Measurements from ENCODE around the gene BMERB1. TPM values are rescaled to one million over a fixed set of nuclear protein-coding genes. Genes with fewer than 3 reads are reported as not detected.

The BMERB1 gene
- total RNA-seq, 1 donor from 2014 or later: 65.9 TPM

DNA sequence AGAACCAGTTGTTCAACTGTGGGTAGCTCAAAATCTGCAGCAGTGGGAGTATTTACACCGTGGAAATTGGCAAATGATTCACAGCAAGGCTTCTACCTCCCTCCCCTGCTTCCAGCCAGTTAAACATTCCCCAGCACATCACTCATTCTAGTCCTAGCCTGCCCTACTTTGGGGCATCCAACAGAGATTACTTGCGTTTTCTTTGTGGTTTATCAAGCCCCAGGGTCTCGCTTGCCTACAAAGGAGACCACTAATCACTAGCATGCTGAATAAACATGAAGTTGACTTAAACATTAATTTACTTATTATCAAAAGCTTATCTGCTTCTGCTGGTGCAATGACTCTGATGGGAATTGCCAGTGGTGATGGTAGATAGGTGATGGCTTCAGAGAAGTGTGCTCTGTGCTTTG, 114.1 kb downstream of the BMERB1 start:
- H3K4me3 Mint-ChIP-seq (ENCODE audit: unreplicated experiment): no peak overlapping the region
- TF ChIP-seq, protein P1, sequence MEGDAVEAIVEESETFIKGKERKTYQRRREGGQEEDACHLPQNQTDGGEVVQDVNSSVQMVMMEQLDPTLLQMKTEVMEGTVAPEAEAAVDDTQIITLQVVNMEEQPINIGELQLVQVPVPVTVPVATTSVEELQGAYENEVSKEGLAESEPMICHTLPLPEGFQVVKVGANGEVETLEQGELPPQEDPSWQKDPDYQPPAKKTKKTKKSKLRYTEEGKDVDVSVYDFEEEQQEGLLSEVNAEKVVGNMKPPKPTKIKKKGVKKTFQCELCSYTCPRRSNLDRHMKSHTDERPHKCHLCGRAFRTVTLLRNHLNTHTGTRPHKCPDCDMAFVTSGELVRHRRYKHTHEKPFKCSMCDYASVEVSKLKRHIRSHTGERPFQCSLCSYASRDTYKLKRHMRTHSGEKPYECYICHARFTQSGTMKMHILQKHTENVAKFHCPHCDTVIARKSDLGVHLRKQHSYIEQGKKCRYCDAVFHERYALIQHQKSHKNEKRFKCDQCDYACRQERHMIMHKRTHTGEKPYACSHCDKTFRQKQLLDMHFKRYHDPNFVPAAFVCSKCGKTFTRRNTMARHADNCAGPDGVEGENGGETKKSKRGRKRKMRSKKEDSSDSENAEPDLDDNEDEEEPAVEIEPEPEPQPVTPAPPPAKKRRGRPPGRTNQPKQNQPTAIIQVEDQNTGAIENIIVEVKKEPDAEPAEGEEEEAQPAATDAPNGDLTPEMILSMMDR (IDR thresholded peaks at IDR 0.05; ENCODE audit: partially characterized antibody, unreplicated experiment): no peak
- H3K36me3 Mint-ChIP-seq (ENCODE audit: unreplicated experiment): no peaks in the 10 kb centered on the region
- peaks cover 7% of the 10 kb centered on the region for H3K27me3 Mint-ChIP-seq (ENCODE audit: unreplicated experiment)
- H3K27ac Mint-ChIP-seq (ENCODE audit: unreplicated experiment): no peak overlapping the region
- H3K4me1 Mint-ChIP-seq (ENCODE audit: low read depth, unreplicated experiment): no peaks in the 10 kb centered on the region
- DNase-seq: no peak
- peaks cover 4% of the 10 kb centered on the region for H3K9me3 Mint-ChIP-seq (ENCODE audit: unreplicated experiment)

- Mint-ChIP-seq H3K9me3 (ENCODE audit: unreplicated experiment) (peaks cover 5% of the 10 kb centered on the region), H3K4me3 (ENCODE audit: unreplicated experiment) (no peak overlapping the region), H3K4me1 (ENCODE audit: low read depth, unreplicated experiment) (no peaks in the 10 kb centered on the region), H3K27me3 (ENCODE audit: unreplicated experiment) (peaks cover 5% of the 10 kb centered on the region), H3K36me3 (ENCODE audit: unreplicated experiment) (no peaks in the 10 kb centered on the region), H3K27ac (ENCODE audit: unreplicated experiment) (no peak overlapping the region)
- TF ChIP-seq, protein P1 (IDR thresholded peaks at IDR 0.05; ENCODE audit: partially characterized antibody, unreplicated experiment): no peak
- no peak for DNase-seq
Measured at GRCh38 chr16:15552507-15552906, 118.1 kb downstream of the BMERB1 start.

- DNase-seq: no peak
- TF ChIP-seq, protein P1 (IDR thresholded peaks at IDR 0.05; ENCODE audit: partially characterized antibody, unreplicated experiment): no peak
- H3K36me3 Mint-ChIP-seq (ENCODE audit: unreplicated experiment): no peaks in the 10 kb centered on the region
- H3K4me3 Mint-ChIP-seq (ENCODE audit: unreplicated experiment): no peak overlapping the region
- H3K4me1 Mint-ChIP-seq (ENCODE audit: low read depth, unreplicated experiment): no peaks in the 10 kb centered on the region
- H3K9me3 Mint-ChIP-seq (ENCODE audit: unreplicated experiment): peaks cover 5% of the 10 kb centered on the region
- H3K27ac Mint-ChIP-seq (ENCODE audit: unreplicated experiment): no peak overlapping the region
- peaks cover 5% of the 10 kb centered on the region for H3K27me3 Mint-ChIP-seq (ENCODE audit: unreplicated experiment)
Measured at GRCh38 chr16:15553313-15554088, 119.1 kb downstream of the BMERB1 start.

DNA sequence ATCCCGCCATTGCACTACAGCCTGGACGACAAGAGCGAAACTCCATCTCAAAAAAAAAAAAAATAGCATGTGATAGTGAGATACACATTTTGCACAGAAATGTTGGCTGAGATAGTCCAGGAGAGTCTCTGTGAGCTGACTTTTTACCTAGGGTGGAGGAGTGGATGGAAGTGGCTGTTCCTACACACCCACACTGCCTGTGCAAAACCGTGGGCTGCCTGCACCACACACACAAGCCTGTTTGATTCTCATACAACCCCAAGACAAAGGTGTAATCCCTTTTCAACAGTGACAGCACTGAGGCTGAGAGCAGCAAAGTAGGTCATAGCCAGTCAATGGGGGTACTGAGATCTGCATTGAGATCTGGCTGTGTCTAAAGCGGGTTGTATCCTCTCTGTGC, 121.7 kb downstream of the BMERB1 start:
- TF ChIP-seq, protein P1 (IDR thresholded peaks at IDR 0.05; ENCODE audit: partially characterized antibody, unreplicated experiment): no peak
- no peak for DNase-seq
- H3K27me3 Mint-ChIP-seq (ENCODE audit: unreplicated experiment): peaks cover 1% of the 10 kb centered on the region
- H3K4me1 Mint-ChIP-seq (ENCODE audit: low read depth, unreplicated experiment): no peaks in the 10 kb centered on the region
- no peak overlapping the region for H3K4me3 Mint-ChIP-seq (ENCODE audit: unreplicated experiment)
- H3K9me3 Mint-ChIP-seq (ENCODE audit: unreplicated experiment): peaks cover 5% of the 10 kb centered on the region
- H3K27ac Mint-ChIP-seq (ENCODE audit: unreplicated experiment): no peak overlapping the region
- no peaks in the 10 kb centered on the region for H3K36me3 Mint-ChIP-seq (ENCODE audit: unreplicated experiment)

DNA sequence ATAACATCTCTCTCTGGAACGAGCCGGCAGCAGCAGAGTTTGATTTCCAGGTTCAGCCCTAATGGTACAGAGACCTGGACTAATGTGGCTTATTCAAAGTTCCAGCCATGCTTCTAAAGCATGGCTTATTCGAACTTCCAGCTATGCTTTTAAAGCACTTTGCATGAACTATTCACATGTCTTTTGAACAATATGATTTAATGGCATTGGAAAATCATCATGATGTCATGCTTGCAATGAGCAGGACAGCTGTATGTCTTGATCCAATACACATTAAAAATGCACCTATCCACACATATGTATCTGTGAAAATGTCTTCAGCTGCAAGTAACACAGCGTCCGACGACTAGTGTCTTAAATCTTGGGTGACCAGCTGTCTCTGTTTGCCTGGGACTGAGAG, 122.9 kb downstream of the BMERB1 start:
- Mint-ChIP-seq H3K4me3 (ENCODE audit: unreplicated experiment) (no peak overlapping the region), H3K27me3 (ENCODE audit: unreplicated experiment) (no peaks in the 10 kb centered on the region), H3K9me3 (ENCODE audit: unreplicated experiment) (peaks cover 2% of the 10 kb centered on the region), H3K36me3 (ENCODE audit: unreplicated experiment) (no peaks in the 10 kb centered on the region), H3K27ac (ENCODE audit: unreplicated experiment) (no peak overlapping the region), H3K4me1 (ENCODE audit: low read depth, unreplicated experiment) (no peaks in the 10 kb centered on the region)
- TF ChIP-seq, protein P1 (IDR thresholded peaks at IDR 0.05; ENCODE audit: partially characterized antibody, unreplicated experiment): no peak
- DNase-seq: no peak

All from glutamatergic neuron (in vitro differentiated cells).